WTC11 (cell line): ENCODE data around the gene SH3BP4. TPM values are rescaled to one million over a fixed set of nuclear protein-coding genes. Genes with fewer than 3 reads are reported as not detected.

Experiments
- ATAC-seq: fragments of 200-7000 bp; cut with Tn5 transposase; 2 replicates; pipeline ENCODE4 v1.10.0; 2021; ENCODE audit warnings: mild to moderate bottlenecking, moderate library complexity
- CTCF ChIA-PET: fragments of 300-600 bp; sonication (Branson Sonifier 250); formaldehyde crosslinking; loops from one replicate; lab custom pipeline; 2021; ENCODE audit warnings: antibody characterized with exemption; lab: Charles Lee
- POLR2A ChIA-PET: fragments of 350-600 bp; sonication (Branson Sonifier 250); formaldehyde crosslinking; loops from one replicate; lab custom pipeline; 2021; ENCODE audit warnings: antibody characterized with exemption; lab: Charles Lee
- DNase-seq: peaks from one replicate; pipeline ENCODE4 v3.0.0; 2021; ENCODE audit warnings: low spot score
- H3K27ac Mint-ChIP-seq: 2 replicates; pipeline ENCODE4 v1.8.0; 2021; ENCODE audit warnings: mixed read lengths
- H3K27me3 Mint-ChIP-seq: 2 replicates; pipeline ENCODE4 v1.8.0; 2021; ENCODE audit warnings: low read depth, mild to moderate bottlenecking, moderate library complexity, mixed read lengths
- H3K36me3 Mint-ChIP-seq: 2 replicates; pipeline ENCODE4 v1.8.0; 2021; ENCODE audit warnings: mixed read lengths
- H3K4me1 Mint-ChIP-seq: 2 replicates; pipeline ENCODE4 v1.8.0; 2022; ENCODE audit warnings: mixed read lengths
- H3K4me3 Mint-ChIP-seq: 2 replicates; pipeline ENCODE4 v1.8.0; 2021; ENCODE audit warnings: mild to moderate bottlenecking, moderate library complexity, mixed read lengths
- H3K9me3 Mint-ChIP-seq: 2 replicates; pipeline ENCODE4 v1.8.0; 2021; ENCODE audit warnings: mixed read lengths
- ATF1 ChIP-seq: sonication (generic); formaldehyde crosslinking; IDR thresholded peaks from 2 replicates; pipeline ENCODE4 v1.8.1; 2023; ENCODE audit warnings: mild to moderate bottlenecking, moderate library complexity, missing genetic modification reagents
- ATF6 ChIP-seq: sonication (generic); formaldehyde crosslinking; IDR thresholded peaks from 2 replicates; pipeline ENCODE4 v1.8.1; 2023; ENCODE audit warnings: mild to moderate bottlenecking, missing genetic modification reagents
- CREB1 ChIP-seq: sonication (generic); formaldehyde crosslinking; IDR thresholded peaks from 2 replicates; pipeline ENCODE4 v1.8.0; 2023; ENCODE audit warnings: mild to moderate bottlenecking, missing genetic modification reagents
- E2F5 ChIP-seq: sonication (generic); formaldehyde crosslinking; IDR thresholded peaks from 2 replicates; pipeline ENCODE4 v1.8.1; 2022; ENCODE audit warnings: mild to moderate bottlenecking, moderate library complexity, missing genetic modification reagents
- EMX1 ChIP-seq: fragments of 250-450 bp; sonication (Bioruptor Pico); IDR thresholded peaks from 2 replicates; pipeline ENCODE4 v1.8.0; 2021; ENCODE audit warnings: mild to moderate bottlenecking
- FOXP4 ChIP-seq: sonication (generic); formaldehyde crosslinking; IDR thresholded peaks from 2 replicates; pipeline ENCODE4 v1.8.0; 2022; ENCODE audit warnings: mild to moderate bottlenecking, missing genetic modification reagents
- GABPB1 ChIP-seq: sonication (generic); formaldehyde crosslinking; IDR thresholded peaks from 2 replicates; pipeline ENCODE4 v1.8.1; 2023; ENCODE audit warnings: mild to moderate bottlenecking, missing genetic modification reagents
- KAT7 ChIP-seq: sonication (generic); formaldehyde crosslinking; IDR thresholded peaks from 2 replicates; pipeline ENCODE4 v1.8.1; 2023; ENCODE audit warnings: missing genetic modification reagents, mild to moderate bottlenecking, borderline replicate concordance
- MXD4 ChIP-seq: fragments of 250-450 bp; sonication (Bioruptor Pico); IDR thresholded peaks from 2 replicates; pipeline ENCODE4 v1.8.0; 2021; ENCODE audit warnings: mild to moderate bottlenecking, moderate library complexity, borderline replicate concordance
- NFE2L1 ChIP-seq: sonication (generic); formaldehyde crosslinking; IDR thresholded peaks from 2 replicates; pipeline ENCODE4 v1.8.1; 2023; ENCODE audit warnings: missing genetic modification reagents
- NR1H2 ChIP-seq: sonication (generic); formaldehyde crosslinking; IDR thresholded peaks from 2 replicates; pipeline ENCODE4 v1.9.0; 2021; ENCODE audit warnings: mild to moderate bottlenecking, moderate library complexity, missing genetic modification reagents
- NR3C1 ChIP-seq: sonication (generic); formaldehyde crosslinking; conservative IDR thresholded peaks from 2 replicates; pipeline ENCODE4 v1.8.1; 2023; ENCODE audit warnings: low read depth, mild to moderate bottlenecking, missing genetic modification reagents
- PRRX2 ChIP-seq: fragments of 250-450 bp; sonication (Bioruptor Pico); IDR thresholded peaks from 2 replicates; pipeline ENCODE4 v1.8.0; 2021; ENCODE audit warnings: mild to moderate bottlenecking
- RELA ChIP-seq: sonication (generic); formaldehyde crosslinking; IDR thresholded peaks from 2 replicates; pipeline ENCODE4 v1.8.1; 2022; ENCODE audit warnings: missing genetic modification reagents, mild to moderate bottlenecking, borderline replicate concordance
- USF2 ChIP-seq: sonication (generic); formaldehyde crosslinking; IDR thresholded peaks from 2 replicates; pipeline ENCODE4 v1.8.1; 2023; ENCODE audit warnings: mild to moderate bottlenecking, missing genetic modification reagents, moderate library complexity
- ZBTB21 ChIP-seq: sonication (generic); formaldehyde crosslinking; IDR thresholded peaks from 2 replicates; pipeline ENCODE4 v1.8.1; 2023; ENCODE audit warnings: mild to moderate bottlenecking, missing genetic modification reagents, borderline replicate concordance
- ZMAT4 ChIP-seq: fragments of 250-450 bp; sonication (Bioruptor Pico); IDR thresholded peaks from 2 replicates; pipeline ENCODE4 v1.9.0; 2021; ENCODE audit warnings: mild to moderate bottlenecking
- ZNF138 ChIP-seq: sonication (generic); formaldehyde crosslinking; conservative IDR thresholded peaks from 2 replicates; pipeline ENCODE4 v1.8.1; 2022; ENCODE audit warnings: mild to moderate bottlenecking, moderate library complexity, missing genetic modification reagents
- ZNF219 ChIP-seq: sonication (generic); formaldehyde crosslinking; IDR thresholded peaks from 2 replicates; pipeline ENCODE4 v1.8.0; 2023; ENCODE audit warnings: missing genetic modification reagents, mild to moderate bottlenecking, borderline replicate concordance
- ZNF281 ChIP-seq: sonication (generic); formaldehyde crosslinking; IDR thresholded peaks from 2 replicates; pipeline ENCODE4 v1.8.0; 2023; ENCODE audit warnings: mild to moderate bottlenecking, missing genetic modification reagents
- ZNF423 ChIP-seq: fragments of 250-450 bp; sonication (Bioruptor Pico); IDR thresholded peaks from 2 replicates; pipeline ENCODE4 v2.1.2; 2022; ENCODE audit warnings: mild to moderate bottlenecking, moderate library complexity
- ZNF671 ChIP-seq: fragments of 250-450 bp; sonication (Bioruptor Pico); IDR thresholded peaks from 2 replicates; pipeline ENCODE4 v1.8.0; 2021; ENCODE audit warnings: mild to moderate bottlenecking
- ZSCAN18 ChIP-seq: fragments of 250-450 bp; sonication (Bioruptor Pico); IDR thresholded peaks from 2 replicates; pipeline ENCODE4 v2.1.2; 2022; ENCODE audit warnings: mild to moderate bottlenecking, moderate library complexity
- total RNA-seq: library from RNA; stranded (reverse); gene quantifications from 3 replicates; pipeline ENCODE4 v1.2.3, GENCODE V29; 2021

SH3BP4 gene
- total RNA-seq, 1 experiment from 2014 or later, result 44.4 TPM

GRCh38 chr2:234912437-234912836 lies 39.4 kb upstream of the SH3BP4 start (continued):
- TF ChIP-seq E2F5 (CRISPR knock-in tag) (no peak), KAT7 (no peak), PRRX2 (CRISPR knock-in tag) (no peak), ZNF423 (no peak), GABPB1 (CRISPR knock-in tag) (no peak)

- Mint-ChIP-seq H3K4me1 (peaks cover 20% of the 10 kb centered on the region), H3K27me3 (peaks cover 36% of the 10 kb centered on the region), H3K9me3 (no peaks in the 10 kb centered on the region), H3K27ac (no peak overlapping the region), H3K36me3 (no peaks in the 10 kb centered on the region), H3K4me3 (no peak overlapping the region)
- ChIA-PET CTCF (interaction anchor here (1.2 to 1.6 kb wide), 2 partner anchors 302 to 1055 kb away, joined by 3 to 4 read pairs; no protein-coding TSS in a partner anchor), POLR2A (no interaction called here)
- ATAC-seq (no peak), DNase-seq (no peak)
- no peak for TF ChIP-seq ATF1 (CRISPR knock-in tag)
- TF ChIP-seq ZMAT4, result no peak
- no peak for TF ChIP-seq MXD4 (CRISPR knock-in tag)
- no peak for TF ChIP-seq NFE2L1 (CRISPR knock-in tag)
- no peak for TF ChIP-seq ATF6 (CRISPR knock-in tag)
- TF ChIP-seq ZNF138 (CRISPR knock-in tag), result no peak
- no peak for TF ChIP-seq EMX1 (CRISPR knock-in tag)
- no peak for TF ChIP-seq ZNF281 (CRISPR knock-in tag)
- no peak for TF ChIP-seq NR3C1 (CRISPR knock-in tag)
- no peak for TF ChIP-seq ZSCAN18
- no peak for TF ChIP-seq FOXP4
- TF ChIP-seq USF2 (CRISPR knock-in tag), result no peak
- TF ChIP-seq RELA, result no peak
- TF ChIP-seq ZBTB21 (CRISPR knock-in tag), result no peak
- TF ChIP-seq ZNF671 (CRISPR knock-in tag), result no peak
- TF ChIP-seq CREB1 (CRISPR knock-in tag), result no peak
- no peak for TF ChIP-seq ZNF219 (CRISPR knock-in tag)
- no peak for TF ChIP-seq NR1H2 (CRISPR knock-in tag)
Observed at GRCh38 chr2:234913208-234913626, 38.6 kb upstream of the SH3BP4 start.
